ENCODE results near the gene MACROD1. TPM values are rescaled to one million over a fixed set of nuclear protein-coding genes. Genes with fewer than 3 reads are reported as not detected.
A peak's percentile ranks its signal among the peaks of the same experiment; 100 is the strongest.

Gene MACROD1
- total and polyA plus RNA-seq, 4 experiments from 2014 or later: 5.0 to 8.7 (median 7.3) TPM

DNA sequence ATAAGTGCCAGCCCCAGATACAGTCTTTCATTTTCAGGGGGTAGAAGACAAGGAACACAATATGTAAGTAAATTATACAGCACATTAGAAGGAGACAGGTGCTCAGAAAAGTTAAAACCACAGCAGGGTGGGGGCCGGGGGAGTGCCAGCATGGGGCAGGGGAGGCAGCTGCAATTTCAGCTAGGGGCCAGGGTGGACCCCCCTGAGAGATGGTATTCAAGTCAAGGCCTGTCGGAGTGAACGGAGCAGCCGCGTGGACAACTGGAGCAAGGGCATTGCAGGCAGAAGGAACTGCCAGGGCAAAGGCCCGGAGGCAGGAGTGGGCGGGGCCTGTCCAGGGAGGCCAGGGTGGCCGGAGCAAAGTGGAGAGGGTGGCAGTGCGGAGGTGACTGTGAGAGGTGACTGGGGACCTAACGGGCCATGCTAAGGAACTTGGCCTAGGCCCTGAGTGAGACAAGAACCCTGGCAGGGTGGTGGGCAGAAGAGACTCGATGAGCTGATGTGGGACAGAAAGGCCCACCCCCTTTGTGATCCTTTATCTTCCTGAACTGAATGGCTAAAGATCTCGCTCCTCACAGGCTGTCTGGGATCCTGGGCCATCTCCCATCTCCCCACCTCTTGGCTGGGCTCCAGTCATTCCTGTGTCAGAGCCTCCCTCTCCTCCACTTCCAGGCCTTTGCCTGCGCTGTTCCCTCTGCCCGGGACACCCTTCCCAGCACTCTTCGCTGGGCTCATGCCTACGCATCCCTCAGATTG lies 152.6 kb downstream of the MACROD1 start:
- H3K27ac Mint-ChIP-seq: no peak overlapping the region
- H3K4me1 Mint-ChIP-seq: no peaks in the 10 kb centered on the region
- Histone ChIP-seq H3K4me3 (ENCODE audit: low read length in 2 of 2) (no peak overlapping the region), H3K36me3 (ENCODE audit: insufficient read depth, low read length) (no peaks in the 10 kb centered on the region), H3K4me1 (ENCODE audit: insufficient read depth, low read length) (no peaks in the 10 kb centered on the region), H3K9me3 (ENCODE audit: control insufficient read depth in 1 of 2, low read length in 2 of 2) (no peaks in the 10 kb centered on the region), H3K27me3 (ENCODE audit: insufficient read depth, low read length) (no peaks in the 10 kb centered on the region), H3K27ac (ENCODE audit: low read depth, low read length) (no peak overlapping the region)
- ChIA-PET CTCF (ENCODE audit: partially characterized antibody) (no interaction called here), POLR2A (ENCODE audit: partially characterized antibody) (no interaction called here)
- peaks cover 0 to 6% (median 0%) of the 10 kb centered on the region in 8 donors for H3K9me3 Mint-ChIP-seq
- no peak for DNase-seq
- H3K27me3 Mint-ChIP-seq: peaks cover 2 to 3% of the 10 kb centered on the region in 2 donors
- H3K36me3 Mint-ChIP-seq: no peaks in the 10 kb centered on the region
- H3K4me3 Mint-ChIP-seq: no peak overlapping the region
- intact Hi-C loops (cut with micrococcal nuclease): no loop called here

DNA sequence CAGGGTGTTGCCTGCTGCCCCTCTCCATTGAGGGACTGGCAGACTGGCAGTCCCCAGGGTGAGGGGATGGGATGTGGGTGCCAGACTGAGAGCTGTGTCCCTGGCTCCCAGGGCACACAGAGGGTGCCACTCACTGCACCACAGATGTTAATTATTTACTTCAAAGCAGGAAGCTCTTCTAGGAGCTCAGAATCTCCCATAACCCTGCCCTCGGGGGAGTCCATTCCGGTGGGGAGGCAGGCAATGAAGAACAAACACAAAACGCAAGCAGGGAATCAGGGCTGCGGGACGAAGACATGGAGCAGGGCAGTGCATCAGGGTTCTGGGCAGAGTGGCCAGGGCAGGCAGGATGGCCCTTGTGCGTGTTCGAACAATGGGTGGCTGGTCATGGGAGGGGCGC lies 154.5 kb downstream of the MACROD1 start:
- H3K36me3 ChIP-seq (ENCODE audit: insufficient read depth, low read length): no peaks in the 10 kb centered on the region
- peaks cover 0 to 6% (median 0%) of the 10 kb centered on the region in 8 donors for H3K9me3 Mint-ChIP-seq
- peaks cover 18 to 20% of the 10 kb centered on the region in 2 donors for H3K27me3 Mint-ChIP-seq
- H3K27ac Mint-ChIP-seq: no peak overlapping the region
- ChIA-PET CTCF (ENCODE audit: partially characterized antibody) (no interaction called here), POLR2A (ENCODE audit: partially characterized antibody) (interaction anchor here (0.6 kb wide), 1 partner anchor 154 kb away, joined by 3 read pairs; no protein-coding TSS in a partner anchor)
- H3K9me3 ChIP-seq (ENCODE audit: control insufficient read depth in 1 of 2, low read length in 2 of 2): no peaks in the 10 kb centered on the region
- H3K4me3 ChIP-seq (ENCODE audit: low read length in 2 of 2): no peak overlapping the region
- H3K4me1 Mint-ChIP-seq: peaks cover 8 to 18% (median 12%) of the 10 kb centered on the region in 4 donors
- no peak for DNase-seq
- no peaks in the 10 kb centered on the region for H3K36me3 Mint-ChIP-seq
- peaks cover 11% of the 10 kb centered on the region for H3K4me1 ChIP-seq (ENCODE audit: insufficient read depth, low read length)
- no peaks in the 10 kb centered on the region for H3K27me3 ChIP-seq (ENCODE audit: insufficient read depth, low read length)
- intact Hi-C loops (cut with micrococcal nuclease): no loop called here
- H3K4me3 Mint-ChIP-seq: peak overlapping the region in 1 of 8 donors; percentile 31
- H3K27ac ChIP-seq (ENCODE audit: low read depth, low read length): no peak overlapping the region

- Mint-ChIP-seq H3K4me3 (no peak overlapping the region), H3K4me1 (peaks cover 8 to 18% (median 12%) of the 10 kb centered on the region in 4 donors), H3K27me3 (peaks cover 20 to 24% of the 10 kb centered on the region in 2 donors), H3K36me3 (no peaks in the 10 kb centered on the region), H3K27ac (peak overlapping the region in 1 of 7 donors; percentile 15), H3K9me3 (peaks cover 0 to 6% (median 0%) of the 10 kb centered on the region in 8 donors)
- ChIA-PET POLR2A (ENCODE audit: partially characterized antibody) (no interaction called here), CTCF (ENCODE audit: partially characterized antibody) (no interaction called here)
- H3K27ac ChIP-seq (ENCODE audit: low read depth, low read length): no peak overlapping the region
- intact Hi-C loops (cut with micrococcal nuclease): no loop called here
- no peaks in the 10 kb centered on the region for H3K36me3 ChIP-seq (ENCODE audit: insufficient read depth, low read length)
- H3K27me3 ChIP-seq (ENCODE audit: insufficient read depth, low read length): no peaks in the 10 kb centered on the region
- no peaks in the 10 kb centered on the region for H3K9me3 ChIP-seq (ENCODE audit: control insufficient read depth in 1 of 2, low read length in 2 of 2)
- H3K4me3 ChIP-seq (ENCODE audit: low read length in 2 of 2): no peak overlapping the region
- DNase-seq: no peak
- peaks cover 11% of the 10 kb centered on the region for H3K4me1 ChIP-seq (ENCODE audit: insufficient read depth, low read length)
These were observed 155.1 kb downstream of the MACROD1 start for GRCh38 chr11:64010783-64011182.

DNA sequence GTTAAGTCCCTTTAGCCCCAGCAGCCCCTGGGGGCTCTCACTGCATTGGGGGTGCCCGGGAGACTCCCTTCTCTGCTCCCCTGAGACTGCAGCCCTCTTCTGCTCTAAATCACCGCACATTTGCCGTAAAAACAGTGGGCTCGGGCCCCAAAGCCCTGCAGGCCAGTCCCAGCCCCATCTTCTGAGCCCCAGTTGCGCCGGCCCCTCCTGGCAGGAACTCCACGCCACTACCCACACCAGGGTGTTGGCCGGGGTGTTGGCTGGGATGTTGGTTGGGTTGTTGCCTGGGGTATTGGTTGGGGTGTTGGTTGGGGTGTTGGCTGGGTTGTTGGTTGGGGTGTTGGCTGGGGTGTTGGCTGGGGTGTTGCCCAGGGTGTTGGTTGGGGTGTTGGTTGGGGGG lies 156.2 kb downstream of the MACROD1 start:
- Histone ChIP-seq H3K27ac (ENCODE audit: low read depth, low read length) (no peak overlapping the region), H3K4me3 (ENCODE audit: low read length in 2 of 2) (no peak overlapping the region), H3K4me1 (ENCODE audit: insufficient read depth, low read length) (peaks cover 11% of the 10 kb centered on the region), H3K36me3 (ENCODE audit: insufficient read depth, low read length) (no peaks in the 10 kb centered on the region), H3K9me3 (ENCODE audit: control insufficient read depth in 1 of 2, low read length in 2 of 2) (no peaks in the 10 kb centered on the region), H3K27me3 (ENCODE audit: insufficient read depth, low read length) (no peaks in the 10 kb centered on the region)
- intact Hi-C loops (cut with micrococcal nuclease): loop anchor here (10.0 kb wide), 1 partner anchor 295 kb away; the partner anchor contains the start of genes CATSPERZ and ESRRA
- Mint-ChIP-seq H3K9me3 (peaks cover 0 to 6% (median 0%) of the 10 kb centered on the region in 8 donors), H3K4me3 (no peak overlapping the region), H3K4me1 (peaks cover 8 to 18% (median 12%) of the 10 kb centered on the region in 4 donors), H3K27me3 (peaks cover 20 to 24% of the 10 kb centered on the region in 2 donors), H3K36me3 (no peaks in the 10 kb centered on the region), H3K27ac (no peak overlapping the region)
- DNase-seq: no peak
- ChIA-PET POLR2A (ENCODE audit: partially characterized antibody) (no interaction called here), CTCF (ENCODE audit: partially characterized antibody) (no interaction called here)

GRCh38 chr11:64008914-64009633 lies 156.8 kb downstream of the MACROD1 start:
- no peak for DNase-seq
- intact Hi-C loops (cut with micrococcal nuclease): loop anchor here (10.0 kb wide), 1 partner anchor 296 kb away; the partner anchor contains the start of genes CATSPERZ and ESRRA
- Mint-ChIP-seq H3K36me3 (no peaks in the 10 kb centered on the region), H3K27ac (no peak overlapping the region), H3K27me3 (peaks cover 20 to 24% of the 10 kb centered on the region in 2 donors), H3K4me3 (no peak overlapping the region), H3K9me3 (peaks cover 0 to 6% (median 0%) of the 10 kb centered on the region in 8 donors), H3K4me1 (peaks cover 8 to 18% (median 12%) of the 10 kb centered on the region in 4 donors)
- H3K27ac ChIP-seq (ENCODE audit: low read depth, low read length): no peak overlapping the region
- no peaks in the 10 kb centered on the region for H3K36me3 ChIP-seq (ENCODE audit: insufficient read depth, low read length)
- peaks cover 11% of the 10 kb centered on the region for H3K4me1 ChIP-seq (ENCODE audit: insufficient read depth, low read length)
- ChIA-PET POLR2A (ENCODE audit: partially characterized antibody) (no interaction called here), CTCF (ENCODE audit: partially characterized antibody) (no interaction called here)
- no peaks in the 10 kb centered on the region for H3K9me3 ChIP-seq (ENCODE audit: control insufficient read depth in 1 of 2, low read length in 2 of 2)
- H3K27me3 ChIP-seq (ENCODE audit: insufficient read depth, low read length): no peaks in the 10 kb centered on the region
- H3K4me3 ChIP-seq (ENCODE audit: low read length in 2 of 2): no peak overlapping the region

DNA sequence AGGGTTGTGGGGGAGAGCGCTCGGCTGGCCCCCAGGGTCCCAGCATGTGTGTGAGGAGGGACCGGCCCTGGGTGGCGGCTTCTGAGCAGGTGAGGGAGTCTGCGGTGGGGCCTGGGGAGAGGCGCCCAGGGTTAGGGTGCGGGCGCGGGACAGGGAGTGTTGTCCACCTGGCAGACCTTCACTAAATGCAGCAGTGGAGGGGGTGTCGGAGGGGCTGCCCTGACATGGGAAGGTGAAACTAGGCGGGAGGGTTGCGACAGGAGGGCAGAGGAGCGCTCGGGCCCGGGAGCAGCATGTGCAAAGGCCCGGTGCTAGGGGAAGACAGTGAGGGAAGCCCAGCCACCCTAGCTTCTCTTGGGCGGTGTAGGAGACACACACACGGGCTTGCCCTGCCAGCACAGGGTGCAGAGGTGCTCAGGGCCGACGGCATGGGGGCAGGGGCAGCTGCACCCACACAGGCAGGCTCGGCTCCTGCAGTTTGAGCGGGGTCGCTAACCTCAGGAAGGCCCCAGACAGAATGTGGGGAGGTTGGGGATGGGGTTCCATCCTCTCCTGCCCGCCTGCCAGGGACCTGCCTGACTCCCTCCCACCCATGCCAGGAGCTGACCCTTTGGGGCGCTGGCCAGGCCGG lies 157.5 kb downstream of the MACROD1 start:
- peaks cover 11% of the 10 kb centered on the region for H3K4me1 ChIP-seq (ENCODE audit: insufficient read depth, low read length)
- H3K27ac Mint-ChIP-seq: no peak overlapping the region
- H3K9me3 ChIP-seq (ENCODE audit: control insufficient read depth in 1 of 2, low read length in 2 of 2): no peaks in the 10 kb centered on the region
- H3K4me3 ChIP-seq (ENCODE audit: low read length in 2 of 2): no peak overlapping the region
- intact Hi-C loops (cut with micrococcal nuclease): loop anchor here (10.0 kb wide), 1 partner anchor 296 kb away; the partner anchor contains the start of genes CATSPERZ and ESRRA
- H3K27me3 ChIP-seq (ENCODE audit: insufficient read depth, low read length): no peaks in the 10 kb centered on the region
- peaks cover 8 to 18% (median 12%) of the 10 kb centered on the region in 4 donors for H3K4me1 Mint-ChIP-seq
- peaks cover 0 to 6% (median 0%) of the 10 kb centered on the region in 8 donors for H3K9me3 Mint-ChIP-seq
- peak overlapping the region in 5 of 8 donors; percentile 19 to 82 (median 70) for H3K4me3 Mint-ChIP-seq
- ChIA-PET CTCF (ENCODE audit: partially characterized antibody) (no interaction called here), POLR2A (ENCODE audit: partially characterized antibody) (no interaction called here)
- H3K36me3 Mint-ChIP-seq: no peaks in the 10 kb centered on the region
- H3K36me3 ChIP-seq (ENCODE audit: insufficient read depth, low read length): no peaks in the 10 kb centered on the region
- no peak overlapping the region for H3K27ac ChIP-seq (ENCODE audit: low read depth, low read length)
- peaks cover 20 to 24% of the 10 kb centered on the region in 2 donors for H3K27me3 Mint-ChIP-seq
- DNase-seq: no peak
